ENCODE measurements around the gene SLC25A42.

DNA sequence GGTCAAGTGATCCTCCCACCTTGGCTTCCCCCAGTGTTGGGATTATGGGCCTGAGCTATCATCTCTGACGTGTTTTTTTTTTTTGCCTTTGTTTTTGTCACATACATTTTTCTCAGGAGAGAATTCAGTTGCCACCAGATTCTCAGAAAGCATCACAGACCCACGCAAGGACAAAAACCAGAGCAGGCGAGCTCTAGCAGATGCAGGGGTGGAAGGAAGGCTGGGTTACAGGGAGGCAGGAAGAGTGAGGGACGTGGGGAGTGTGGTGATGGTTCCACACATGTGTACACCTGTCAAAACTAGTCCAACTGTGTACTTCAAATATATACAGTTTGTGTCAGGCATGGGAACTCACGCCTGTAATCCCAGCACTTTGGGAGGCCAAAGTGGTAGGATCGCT, 70.2 kb downstream of the SLC25A42 start:
- TF ChIP-seq, protein P1, sequence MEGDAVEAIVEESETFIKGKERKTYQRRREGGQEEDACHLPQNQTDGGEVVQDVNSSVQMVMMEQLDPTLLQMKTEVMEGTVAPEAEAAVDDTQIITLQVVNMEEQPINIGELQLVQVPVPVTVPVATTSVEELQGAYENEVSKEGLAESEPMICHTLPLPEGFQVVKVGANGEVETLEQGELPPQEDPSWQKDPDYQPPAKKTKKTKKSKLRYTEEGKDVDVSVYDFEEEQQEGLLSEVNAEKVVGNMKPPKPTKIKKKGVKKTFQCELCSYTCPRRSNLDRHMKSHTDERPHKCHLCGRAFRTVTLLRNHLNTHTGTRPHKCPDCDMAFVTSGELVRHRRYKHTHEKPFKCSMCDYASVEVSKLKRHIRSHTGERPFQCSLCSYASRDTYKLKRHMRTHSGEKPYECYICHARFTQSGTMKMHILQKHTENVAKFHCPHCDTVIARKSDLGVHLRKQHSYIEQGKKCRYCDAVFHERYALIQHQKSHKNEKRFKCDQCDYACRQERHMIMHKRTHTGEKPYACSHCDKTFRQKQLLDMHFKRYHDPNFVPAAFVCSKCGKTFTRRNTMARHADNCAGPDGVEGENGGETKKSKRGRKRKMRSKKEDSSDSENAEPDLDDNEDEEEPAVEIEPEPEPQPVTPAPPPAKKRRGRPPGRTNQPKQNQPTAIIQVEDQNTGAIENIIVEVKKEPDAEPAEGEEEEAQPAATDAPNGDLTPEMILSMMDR (IDR thresholded peaks at IDR 0.05; ENCODE audit: extremely low read depth in 1 of 2, insufficient read depth in 1 of 2, low read depth in 1 of 2, low read length in 2 of 2): no peak
- no peak for TF ChIP-seq POLR2A (IDR thresholded peaks at IDR 0.05; ENCODE audit: low read depth, low read length)
